HG03060 (cell line): ENCODE data around the gene KCNE1.
"Not testable (repeated sequence)": the region's sequence is repeated elsewhere in the genome, so short reads cannot be mapped to it uniquely, and the experiment has no call there.

Experiments
- ATAC-seq: cut with Tn5 transposase; IDR thresholded peaks from one replicate; pipeline ENCODE4 v1.9.1; 2021; ENCODE audit warnings: low read depth, moderate number of reproducible peaks; ENCODE audit not compliant: unreplicated experiment

The KCNE1 gene

GRCh38 chr21:34511787-34512455 is at the start of gene KCNE1:
Gene KCNE1 (minus strand): TSS chr21:34512210. CDS start chr21:34449634, 62,576 bp downstream.
- no peak for ATAC-seq

GRCh38 chr21:34561806-34562205 is 49.8 kb upstream of the KCNE1 start:
- no peak for ATAC-seq

- no peak for ATAC-seq
Observed at GRCh38 chr21:34560609-34561008, 48.6 kb upstream of the KCNE1 start.

- no peak for ATAC-seq
Observed at GRCh38 chr21:34560021-34560420, 48.0 kb upstream of the KCNE1 start.

- no peak for ATAC-seq
Observed at GRCh38 chr21:34559089-34559631, 47.1 kb upstream of the KCNE1 start.

- ATAC-seq, result no peak
Observed at GRCh38 chr21:34558166-34558565, 46.2 kb upstream of the KCNE1 start.

GRCh38 chr21:34557261-34557660 is 45.3 kb upstream of the KCNE1 start:
- ATAC-seq, result no peak

- ATAC-seq, result not testable (repeated sequence)
Observed at GRCh38 chr21:34554670-34555069, 42.7 kb upstream of the KCNE1 start.

GRCh38 chr21:34554227-34554626 is 42.2 kb upstream of the KCNE1 start:
- no peak for ATAC-seq

GRCh38 chr21:34553151-34553952 is 41.3 kb upstream of the KCNE1 start:
- no peak for ATAC-seq

- ATAC-seq, result no peak
Observed at GRCh38 chr21:34552360-34553098, 40.5 kb upstream of the KCNE1 start.

- ATAC-seq, result no peak
Observed at GRCh38 chr21:34550182-34550799, 38.3 kb upstream of the KCNE1 start.

- no peak for ATAC-seq
Observed at GRCh38 chr21:34548781-34549376, 36.9 kb upstream of the KCNE1 start.

GRCh38 chr21:34546542-34546941 is 34.5 kb upstream of the KCNE1 start:
- ATAC-seq, result no peak

GRCh38 chr21:34545079-34545884 is 33.3 kb upstream of the KCNE1 start:
- peak; percentile 84 for ATAC-seq

- no peak for ATAC-seq
Observed at GRCh38 chr21:34544032-34544496, 32.1 kb upstream of the KCNE1 start.

- ATAC-seq, result no peak
Observed at GRCh38 chr21:34543017-34543416, 31.0 kb upstream of the KCNE1 start.

GRCh38 chr21:34540206-34540605 is 28.2 kb upstream of the KCNE1 start:
- ATAC-seq, result no peak

- no peak for ATAC-seq
Observed at GRCh38 chr21:34537838-34538237, 25.8 kb upstream of the KCNE1 start.
